Measurements from ENCODE around the gene TOE1. TPM values are rescaled to one million over a fixed set of nuclear protein-coding genes. Genes with fewer than 3 reads are reported as not detected.

TOE1 gene
- total RNA-seq, 2 experiments from 2014 or later = 25.7 to 28.1 TPM

DNA sequence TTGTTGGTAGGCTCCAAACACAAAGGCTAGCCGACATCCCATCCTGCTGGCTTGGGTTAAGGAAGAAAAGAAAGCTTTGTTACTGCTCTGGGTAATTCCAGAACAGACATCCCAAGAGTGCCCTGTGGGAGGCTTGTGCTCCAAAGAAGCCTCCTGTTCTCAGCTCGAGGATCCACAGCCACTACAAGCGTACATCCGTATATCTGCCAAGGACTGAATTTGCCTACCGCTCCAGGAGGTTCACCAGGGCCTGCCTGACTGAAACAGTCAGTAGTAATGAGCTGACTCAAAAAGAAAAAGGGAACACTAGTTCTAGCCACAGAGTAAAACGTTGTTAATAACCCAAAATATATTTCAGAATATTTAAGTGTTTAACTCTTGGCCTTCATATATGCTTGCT lies 25.1 kb downstream of the TOE1 start:
- peaks cover 4% of the 10 kb centered on the region for H3K4me1 Mint-ChIP-seq (ENCODE audit: low read depth)
- DNase-seq = no peak
- ChIA-PET CTCF (interaction anchor here (0.9 kb wide), 1 partner anchor 13 kb away, joined by 3 read pairs; no protein-coding TSS in a partner anchor), POLR2A (interaction anchor here (1.0 kb wide), 2 partner anchors 9 to 15 kb away, joined by 3 read pairs; no protein-coding TSS in a partner anchor)
- H3K9me3 Mint-ChIP-seq = no peaks in the 10 kb centered on the region
- no peak for ATAC-seq
- intact Hi-C loops (cut with micrococcal nuclease) = no loop called here
- H3K27me3 Mint-ChIP-seq = no peaks in the 10 kb centered on the region
- no peaks in the 10 kb centered on the region for H3K36me3 Mint-ChIP-seq (ENCODE audit: low read depth)
- TF ChIP-seq, protein P1, sequence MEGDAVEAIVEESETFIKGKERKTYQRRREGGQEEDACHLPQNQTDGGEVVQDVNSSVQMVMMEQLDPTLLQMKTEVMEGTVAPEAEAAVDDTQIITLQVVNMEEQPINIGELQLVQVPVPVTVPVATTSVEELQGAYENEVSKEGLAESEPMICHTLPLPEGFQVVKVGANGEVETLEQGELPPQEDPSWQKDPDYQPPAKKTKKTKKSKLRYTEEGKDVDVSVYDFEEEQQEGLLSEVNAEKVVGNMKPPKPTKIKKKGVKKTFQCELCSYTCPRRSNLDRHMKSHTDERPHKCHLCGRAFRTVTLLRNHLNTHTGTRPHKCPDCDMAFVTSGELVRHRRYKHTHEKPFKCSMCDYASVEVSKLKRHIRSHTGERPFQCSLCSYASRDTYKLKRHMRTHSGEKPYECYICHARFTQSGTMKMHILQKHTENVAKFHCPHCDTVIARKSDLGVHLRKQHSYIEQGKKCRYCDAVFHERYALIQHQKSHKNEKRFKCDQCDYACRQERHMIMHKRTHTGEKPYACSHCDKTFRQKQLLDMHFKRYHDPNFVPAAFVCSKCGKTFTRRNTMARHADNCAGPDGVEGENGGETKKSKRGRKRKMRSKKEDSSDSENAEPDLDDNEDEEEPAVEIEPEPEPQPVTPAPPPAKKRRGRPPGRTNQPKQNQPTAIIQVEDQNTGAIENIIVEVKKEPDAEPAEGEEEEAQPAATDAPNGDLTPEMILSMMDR (IDR thresholded peaks at IDR 0.05) = no peak
- H3K4me3 Mint-ChIP-seq = no peak overlapping the region
- H3K27ac Mint-ChIP-seq = no peak overlapping the region

DNA sequence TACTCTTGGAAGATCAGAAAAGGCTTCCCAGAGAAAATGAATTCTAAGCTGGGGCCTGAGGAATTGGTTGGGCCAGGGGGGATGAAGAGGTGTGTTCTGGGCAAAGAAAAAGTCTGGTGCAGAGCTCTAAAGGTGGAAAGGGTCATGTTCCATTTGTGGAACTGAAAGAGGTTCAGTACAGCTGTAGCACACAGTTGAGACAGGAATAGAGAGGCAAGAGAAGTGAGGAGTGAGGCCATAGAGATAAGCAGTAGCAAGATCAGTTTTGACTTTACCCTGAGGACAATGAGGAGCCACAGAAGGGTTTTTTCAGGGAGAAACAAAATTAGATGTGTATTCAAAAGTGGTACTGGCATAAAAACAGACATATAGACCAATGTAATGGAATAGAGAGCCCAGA lies 30.6 kb downstream of the TOE1 start:
- no peaks in the 10 kb centered on the region for H3K36me3 Mint-ChIP-seq (ENCODE audit: low read depth)
- TF ChIP-seq, protein P1 (IDR thresholded peaks at IDR 0.05) = no peak
- no peak for DNase-seq
- H3K27ac Mint-ChIP-seq = no peak overlapping the region
- ChIA-PET CTCF (interaction anchor here (0.9 to 1.2 kb wide), 4 partner anchors 10 to 43 kb away, joined by 3 read pairs; no protein-coding TSS in a partner anchor), POLR2A (no interaction called here)
- no peak for ATAC-seq
- no peaks in the 10 kb centered on the region for H3K4me1 Mint-ChIP-seq (ENCODE audit: low read depth)
- no peaks in the 10 kb centered on the region for H3K9me3 Mint-ChIP-seq
- no peak overlapping the region for H3K4me3 Mint-ChIP-seq
- no peaks in the 10 kb centered on the region for H3K27me3 Mint-ChIP-seq
- intact Hi-C loops (cut with micrococcal nuclease) = no loop called here

DNA sequence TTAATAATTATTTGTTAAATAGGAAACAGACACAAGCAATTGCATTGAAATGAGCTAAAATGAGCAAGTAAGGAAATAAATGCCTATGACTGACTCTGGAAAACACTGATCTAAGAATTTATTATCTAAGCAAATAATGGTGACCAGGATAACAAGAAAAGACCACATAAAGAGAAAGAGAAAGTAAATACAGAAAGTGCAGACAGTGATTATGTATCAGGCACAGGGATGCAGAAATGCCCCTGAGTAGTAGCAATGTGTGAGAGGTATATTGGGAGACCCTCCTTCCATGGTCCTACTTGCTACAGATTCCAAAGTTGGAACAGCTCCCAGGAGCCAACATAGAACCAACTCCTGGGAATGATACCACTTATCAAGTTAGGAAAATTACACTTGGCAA lies 33.6 kb downstream of the TOE1 start:
- Mint-ChIP-seq H3K4me3 (no peak overlapping the region), H3K27me3 (no peaks in the 10 kb centered on the region), H3K27ac (no peak overlapping the region), H3K9me3 (no peaks in the 10 kb centered on the region), H3K4me1 (ENCODE audit: low read depth) (no peaks in the 10 kb centered on the region), H3K36me3 (ENCODE audit: low read depth) (no peaks in the 10 kb centered on the region)
- CTCF ChIA-PET = interaction anchor here (0.6 to 1.9 kb wide), 5 partner anchors 14 to 389 kb away, joined by 3 to 12 read pairs (median 3); no protein-coding TSS in a partner anchor
- TF ChIP-seq, protein P1 (IDR thresholded peaks at IDR 0.05) = no peak
- ATAC-seq = no peak
- intact Hi-C loops (cut with micrococcal nuclease) = no loop called here
- DNase-seq = no peak
- POLR2A ChIA-PET = no interaction called here

DNA sequence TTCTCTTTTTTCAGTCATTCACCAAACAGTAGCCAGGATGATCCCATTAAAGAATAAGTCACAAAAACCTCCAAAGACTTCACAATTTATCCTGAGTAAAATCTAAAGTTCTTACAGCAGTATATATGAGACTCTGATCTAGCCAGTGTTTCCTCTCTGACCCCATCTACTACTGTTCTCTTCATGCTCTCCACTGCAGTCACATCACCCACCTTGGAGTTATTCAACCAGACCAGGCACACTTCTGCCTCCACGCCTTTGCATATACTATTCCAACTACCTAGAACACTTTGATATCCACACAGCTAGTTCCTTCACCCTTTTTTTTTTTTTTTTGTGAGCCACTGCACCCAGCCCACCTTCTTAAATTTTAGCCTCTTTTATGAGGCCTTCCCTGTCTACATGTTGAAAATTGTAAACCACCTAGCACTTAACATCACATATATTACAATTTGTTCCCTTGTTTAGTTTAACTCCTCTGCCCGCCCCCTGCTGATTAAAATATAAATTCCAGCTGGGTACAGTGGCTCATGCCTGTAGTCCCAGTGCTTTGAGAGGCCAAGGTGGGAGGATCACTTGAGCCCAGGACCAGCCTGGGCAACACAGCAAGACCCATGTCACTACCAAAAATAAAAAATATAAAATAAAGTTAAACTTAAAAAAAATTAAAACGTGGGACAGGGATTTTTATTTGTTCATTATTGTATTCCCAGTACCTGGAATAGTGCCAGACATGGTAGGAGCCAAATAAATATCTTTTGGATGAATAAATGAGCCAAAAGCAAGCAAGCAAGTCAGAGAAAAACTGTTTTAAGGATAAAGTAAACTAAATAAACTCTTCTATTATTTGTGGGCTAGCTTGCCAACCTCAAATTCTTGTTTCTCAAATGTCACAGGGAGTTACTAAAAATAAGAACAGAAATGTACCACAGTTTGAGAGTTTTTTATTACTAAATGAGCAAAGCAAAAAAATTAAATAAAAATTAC lies 35.4 kb downstream of the TOE1 start:
- TF ChIP-seq, protein P1 (IDR thresholded peaks at IDR 0.05) = no peak
- ChIA-PET POLR2A (interaction anchor here (0.6 kb wide), 1 partner anchor 816 kb away, joined by 3 read pairs; no protein-coding TSS in a partner anchor), CTCF (interaction anchor here (1.2 kb wide), 1 partner anchor 15 kb away, joined by 6 read pairs; no protein-coding TSS in a partner anchor)
- ATAC-seq = no peak
- DNase-seq = no peak
- Mint-ChIP-seq H3K4me1 (ENCODE audit: low read depth) (no peaks in the 10 kb centered on the region), H3K27ac (no peak overlapping the region), H3K27me3 (no peaks in the 10 kb centered on the region), H3K4me3 (no peak overlapping the region), H3K36me3 (ENCODE audit: low read depth) (no peaks in the 10 kb centered on the region), H3K9me3 (no peaks in the 10 kb centered on the region)
- intact Hi-C loops (cut with micrococcal nuclease) = no loop called here

DNA sequence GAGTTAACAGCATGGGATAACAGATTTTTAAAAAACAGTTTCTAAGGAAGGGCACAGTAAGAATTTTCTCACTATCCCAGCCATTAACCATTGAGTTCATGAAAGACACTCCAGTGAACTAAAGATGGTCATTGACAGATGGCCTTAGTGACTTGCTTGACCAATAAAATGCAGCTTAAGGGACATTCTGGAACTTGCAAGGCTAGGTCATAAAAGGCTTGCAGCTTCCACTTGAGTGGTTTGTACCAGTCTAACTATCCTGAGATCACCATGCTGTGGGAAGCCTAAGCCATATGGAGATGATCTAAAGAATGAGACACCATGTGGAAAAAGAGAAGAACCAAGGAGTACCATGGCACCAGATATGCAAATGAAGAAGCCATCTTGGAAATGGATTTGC lies 38.2 kb downstream of the TOE1 start:
- POLR2A ChIA-PET = interaction anchor here (1.1 kb wide), 1 partner anchor 39 kb away, joined by 3 read pairs; the partner anchor contains the start of genes MUTYH and TOE1
- intact Hi-C loops (cut with micrococcal nuclease) = no loop called here
- H3K36me3 Mint-ChIP-seq (ENCODE audit: low read depth) = no peaks in the 10 kb centered on the region
- no peak for DNase-seq
- no peak overlapping the region for H3K4me3 Mint-ChIP-seq
- no peak overlapping the region for H3K27ac Mint-ChIP-seq
- H3K27me3 Mint-ChIP-seq = no peaks in the 10 kb centered on the region
- no peak for ATAC-seq
- CTCF ChIA-PET = interaction anchor here (1.0 to 1.8 kb wide), 4 partner anchors 13 to 366 kb away, joined by 3 to 5 read pairs (median 4); partner anchors contain the start of genes HECTD3 and UROD
- no peaks in the 10 kb centered on the region for H3K9me3 Mint-ChIP-seq
- TF ChIP-seq, protein P1 (IDR thresholded peaks at IDR 0.05) = no peak
- H3K4me1 Mint-ChIP-seq (ENCODE audit: low read depth) = no peaks in the 10 kb centered on the region
